Smooth muscle cell (in vitro differentiated cells): ENCODE data around the gene IL1R2. TPM values are rescaled to one million over a fixed set of nuclear protein-coding genes. Genes with fewer than 3 reads are reported as not detected.

Source experiments
- DNase-seq: peaks from one replicate; lab custom pipeline; 2025; ENCODE audit not compliant: unreplicated experiment; lab: John Stamatoyannopoulos, UW
- H2AFZ ChIP-seq: fragments of 200-600 bp; sonication (generic); 2 replicates; pipeline ENCODE4 v1.6.0; 2016; ENCODE audit warnings: antibody characterized with exemption, low read depth, mild to moderate bottlenecking
- H3F3A ChIP-seq: fragments of 200-600 bp; sonication (generic); 2 replicates; pipeline ENCODE4 v1.6.0; 2017; ENCODE audit warnings: antibody characterized with exemption, low read depth
- H3K27ac ChIP-seq: fragments of 200-600 bp; sonication (generic); 2 replicates; pipeline ENCODE4 v1.5.1; 2016; ENCODE audit warnings: low read depth, mild to moderate bottlenecking
- H3K27me3 ChIP-seq: fragments of 200-600 bp; sonication (generic); 2 replicates; pipeline ENCODE4 v1.6.1; 2016; ENCODE audit warnings: low read depth, mild to moderate bottlenecking
- H3K36me3 ChIP-seq: fragments of 200-600 bp; sonication (generic); 2 replicates; pipeline ENCODE4 v1.5.1; 2016; ENCODE audit warnings: low read depth
- H3K4me1 ChIP-seq: fragments of 200-600 bp; sonication (generic); 2 replicates; pipeline ENCODE4 v1.5.1; 2016; ENCODE audit warnings: low read depth
- H3K4me2 ChIP-seq: fragments of 200-600 bp; sonication (generic); 2 replicates; pipeline ENCODE4 v1.6.0; 2016; ENCODE audit warnings: mild to moderate bottlenecking
- H3K4me3 ChIP-seq: fragments of 200-600 bp; sonication (generic); 2 replicates; pipeline ENCODE4 v1.5.1; 2016; ENCODE audit warnings: mild to moderate bottlenecking
- H3K79me2 ChIP-seq: fragments of 200-600 bp; sonication (generic); 2 replicates; pipeline ENCODE4 v1.6.0; 2016; ENCODE audit warnings: low read depth, mild to moderate bottlenecking
- H3K9ac ChIP-seq: fragments of 200-600 bp; sonication (generic); 2 replicates; pipeline ENCODE4 v1.6.0; 2016; ENCODE audit warnings: low read depth
- H3K9me3 ChIP-seq: fragments of 200-600 bp; sonication (generic); replicated peaks from 2 replicates; pipeline ENCODE4 v1.5.1; 2016; ENCODE audit warnings: low read depth
- H4K20me1 ChIP-seq: fragments of 200-600 bp; sonication (generic); 2 replicates; pipeline ENCODE4 v1.6.0; 2016; ENCODE audit warnings: low read depth
- CTCF ChIP-seq: fragments of 200-600 bp; sonication (generic); IDR thresholded peaks from 2 replicates; pipeline ENCODE4 v1.5.1; 2017; ENCODE audit warnings: borderline replicate concordance, mild to moderate bottlenecking, antibody characterized with exemption; ENCODE audit not compliant: insufficient read depth, poor library complexity, severe bottlenecking
- WGBS: methylation state at CpG from one replicate; pipeline ENCODE4 v1.1.7; 2016; ENCODE audit warnings: low lambda C conversion rate; 5-methylcytosine and 5-hydroxymethylcytosine counted together
- polyA plus RNA-seq: library from polyadenylated mRNA; unstranded; fragments of >200 nt; fragmentation: Nextera tagmentation; extraction: Ambion mirVana; gene quantifications from 2 replicates; pipeline ENCODE4 v1.2.1, GENCODE V29; 2016
- total RNA-seq: library from RNA; depleted of rRNA; stranded (reverse); fragments of >200 nt; gene quantifications from 2 replicates; pipeline ENCODE4 v1.2.3, GENCODE V29; 2014

IL1R2 gene
- total and polyA plus RNA-seq, 2 experiments from 2014 or later = 0.42 to 4.2 TPM

GRCh38 chr2:102072741-102073140 is 81.0 kb downstream of the IL1R2 start:
- Histone ChIP-seq H3F3A (peaks cover 3% of the 10 kb centered on the region), H3K36me3 (no peaks in the 10 kb centered on the region), H3K27me3 (no peaks in the 10 kb centered on the region), H3K9me3 (no peaks in the 10 kb centered on the region), H3K4me2 (peak overlapping the region; percentile 58), H2AFZ (peak overlapping the region; percentile 18), H3K27ac (peak overlapping the region; percentile 74), H4K20me1 (no peaks in the 10 kb centered on the region), H3K9ac (no peak overlapping the region), H3K4me1 (peaks cover 4% of the 10 kb centered on the region), H3K79me2 (no peaks in the 10 kb centered on the region), H3K4me3 (no peak overlapping the region)
- no peak for DNase-seq
- TF ChIP-seq CTCF = no peak
- 38% methylated on average over 5 of the region's 5 CpGs for WGBS

- H3K4me1 ChIP-seq = peaks cover 4% of the 10 kb centered on the region
- peak overlapping the region; percentile 74 for H3K27ac ChIP-seq
- WGBS = 77% methylated on average over 2 of the region's 2 CpGs
- H4K20me1 ChIP-seq = no peaks in the 10 kb centered on the region
- no peaks in the 10 kb centered on the region for H3K27me3 ChIP-seq
- H2AFZ ChIP-seq = no peak overlapping the region
- no peak for TF ChIP-seq CTCF
- H3K4me3 ChIP-seq = no peak overlapping the region
- H3K36me3 ChIP-seq = no peaks in the 10 kb centered on the region
- no peak for DNase-seq
- peak overlapping the region; percentile 58 for H3K4me2 ChIP-seq
- H3F3A ChIP-seq = peaks cover 3% of the 10 kb centered on the region
- H3K9me3 ChIP-seq = no peaks in the 10 kb centered on the region
- H3K79me2 ChIP-seq = no peaks in the 10 kb centered on the region
- no peak overlapping the region for H3K9ac ChIP-seq
These were observed 81.5 kb downstream of the IL1R2 start for GRCh38 chr2:102073168-102073724.

GRCh38 chr2:102074152-102074783 is 82.5 kb downstream of the IL1R2 start:
- DNase-seq = no peak
- Histone ChIP-seq H3K36me3 (no peaks in the 10 kb centered on the region), H3K4me3 (no peak overlapping the region), H3K4me2 (no peak overlapping the region), H3K27me3 (no peaks in the 10 kb centered on the region), H3F3A (peaks cover 3% of the 10 kb centered on the region), H3K9me3 (no peaks in the 10 kb centered on the region), H3K4me1 (peaks cover 4% of the 10 kb centered on the region), H3K79me2 (no peaks in the 10 kb centered on the region), H4K20me1 (no peaks in the 10 kb centered on the region), H3K27ac (no peak overlapping the region), H3K9ac (no peak overlapping the region), H2AFZ (no peak overlapping the region)
- WGBS = 89% methylated on average over 6 of the region's 6 CpGs
- no peak for TF ChIP-seq CTCF

- Histone ChIP-seq H3K36me3 (no peaks in the 10 kb centered on the region), H2AFZ (no peak overlapping the region), H3F3A (peaks cover 3% of the 10 kb centered on the region), H3K4me1 (peaks cover 4% of the 10 kb centered on the region), H3K9me3 (no peaks in the 10 kb centered on the region), H3K4me2 (no peak overlapping the region), H3K27ac (no peak overlapping the region), H4K20me1 (no peaks in the 10 kb centered on the region), H3K4me3 (no peak overlapping the region), H3K79me2 (no peaks in the 10 kb centered on the region), H3K27me3 (no peaks in the 10 kb centered on the region), H3K9ac (no peak overlapping the region)
- 85% methylated on average over 2 of the region's 2 CpGs for WGBS
- no peak for TF ChIP-seq CTCF
- DNase-seq = no peak
These were observed 83.7 kb downstream of the IL1R2 start for GRCh38 chr2:102075479-102075878.
